Measurements from ENCODE around the gene HOXA2.

The HOXA2 gene

DNA sequence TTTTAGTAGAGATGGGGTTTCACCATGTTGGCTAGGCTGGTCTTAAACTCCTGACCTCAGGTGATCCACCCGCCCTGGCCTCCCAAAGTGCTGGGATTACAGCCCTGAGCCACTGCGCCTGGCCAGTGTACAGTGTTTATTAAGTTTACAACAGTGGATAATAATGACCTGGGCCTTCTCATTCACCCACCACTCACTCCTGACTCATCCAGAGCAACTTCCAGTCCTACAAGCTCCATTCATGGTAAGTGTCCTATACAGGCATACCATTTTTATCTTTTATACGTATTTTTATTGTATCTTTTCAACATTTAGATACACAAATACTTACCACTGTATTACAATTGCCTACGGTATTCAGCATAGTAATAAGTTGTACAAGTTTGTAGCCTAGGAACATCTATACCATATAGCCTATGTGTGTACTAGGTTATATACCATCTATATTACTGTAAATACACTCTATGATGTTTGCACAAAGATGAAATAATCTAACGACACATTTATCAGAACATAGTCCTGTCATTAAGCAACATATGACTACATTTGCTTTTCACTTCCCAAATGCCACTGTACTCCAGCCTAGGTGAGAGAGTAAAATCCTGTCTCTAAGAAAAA lies 23.8 kb downstream of the HOXA2 start:
- no peak for DNase-seq (ENCODE audit: low read depth)

DNA sequence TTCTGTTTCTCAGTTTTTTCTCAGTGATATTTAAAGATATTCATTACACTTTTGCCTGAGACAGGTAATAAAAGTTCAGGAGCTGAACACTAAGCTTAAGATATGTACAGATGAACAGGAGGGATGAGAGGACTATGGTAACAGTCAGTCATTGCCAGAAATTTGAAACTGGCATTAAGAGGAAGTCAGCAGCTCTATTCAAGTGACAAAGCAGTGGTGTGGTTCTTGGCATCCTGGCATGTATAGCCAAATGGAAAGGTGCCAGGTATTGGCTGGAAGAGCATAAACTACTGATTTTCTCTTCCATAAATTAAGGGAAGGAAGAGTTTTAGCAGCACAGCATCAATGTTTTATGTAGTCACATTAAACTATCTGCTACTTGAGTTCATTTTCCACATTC lies 29.4 kb downstream of the HOXA2 start:
- DNase-seq (ENCODE audit: low read depth) = no peak

DNA sequence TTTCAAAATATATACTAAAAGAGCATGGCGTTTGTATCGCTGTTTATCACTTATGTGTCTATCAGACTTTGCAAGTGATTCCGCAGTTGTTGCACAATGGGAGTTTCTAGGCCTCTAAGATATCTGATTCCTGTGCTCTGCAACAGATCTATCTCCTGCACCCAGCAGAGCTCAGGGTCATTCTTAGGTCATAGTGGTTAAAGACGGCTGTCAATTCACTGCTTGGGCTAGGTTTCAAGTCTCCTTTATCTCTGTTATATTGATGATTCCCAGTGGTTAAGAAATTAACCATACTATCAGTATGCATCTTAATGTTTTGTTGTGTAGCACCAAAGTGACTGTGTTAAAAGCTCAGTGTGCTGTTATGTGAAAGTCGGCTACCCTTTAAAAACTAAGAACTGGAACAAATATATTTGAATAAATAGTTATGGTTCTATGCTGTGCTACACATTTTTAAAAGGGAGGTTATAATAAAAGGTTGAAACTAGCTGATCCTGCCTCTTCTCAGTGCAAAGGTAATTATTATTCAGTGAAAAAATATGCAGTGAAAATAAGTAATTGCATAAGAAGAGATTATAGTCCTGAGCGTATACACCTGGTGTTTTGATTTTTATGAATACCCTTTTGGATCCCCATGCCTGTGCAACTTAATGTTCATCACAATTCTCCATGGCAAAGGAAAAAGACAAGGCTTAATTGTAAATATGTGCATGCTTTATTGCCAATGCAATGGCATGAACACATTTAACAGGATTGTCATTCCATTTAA lies 30.7 kb downstream of the HOXA2 start:
- DNase-seq (ENCODE audit: low read depth) = no peak

GRCh38 chr7:27068259-27068658 lies 34.2 kb downstream of the HOXA2 start:
- no peak for DNase-seq (ENCODE audit: low read depth)

DNA sequence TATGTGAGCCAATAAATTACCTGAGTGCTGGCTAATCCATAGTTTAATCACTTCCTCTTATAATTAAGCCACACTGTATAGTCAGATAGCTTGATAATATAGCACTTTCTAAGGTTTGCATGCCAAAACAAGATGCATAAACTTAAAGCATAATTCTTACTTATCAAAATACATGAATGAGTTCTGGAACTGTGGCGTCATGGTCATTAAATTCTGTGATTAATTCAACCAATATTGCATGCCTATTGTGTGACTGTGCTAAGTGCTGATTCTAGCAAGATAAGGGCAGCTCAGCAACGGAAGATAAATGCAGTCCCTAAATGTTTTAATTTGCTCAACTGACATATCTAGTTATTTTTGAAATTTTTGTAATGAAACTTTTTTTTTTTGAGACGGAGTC lies 36.3 kb downstream of the HOXA2 start:
- no peak for DNase-seq (ENCODE audit: low read depth)

GRCh38 chr7:27065709-27066108 lies 36.8 kb downstream of the HOXA2 start:
- DNase-seq (ENCODE audit: low read depth) = no peak

DNA sequence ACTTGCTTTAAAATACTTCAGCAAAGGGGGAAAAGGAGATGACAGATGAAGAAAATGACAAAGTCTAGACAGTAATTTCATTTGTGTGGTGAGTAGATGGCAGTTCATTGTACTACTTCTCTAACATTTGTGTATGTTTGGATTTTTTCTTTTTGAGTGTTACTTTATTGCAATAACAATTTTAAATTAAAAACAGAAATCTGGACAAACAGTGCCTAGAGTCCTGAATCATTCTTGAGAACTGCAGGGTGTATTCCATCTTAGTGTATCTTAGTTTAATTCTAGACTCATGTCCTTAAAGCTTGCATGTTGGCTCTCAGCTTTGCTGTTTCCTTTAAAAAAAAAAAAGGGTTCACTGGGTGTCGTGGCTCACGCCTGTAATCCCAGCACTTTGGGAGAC lies 37.8 kb downstream of the HOXA2 start:
- no peak for DNase-seq (ENCODE audit: low read depth)

- no peak for DNase-seq (ENCODE audit: low read depth)
These were observed 38.3 kb downstream of the HOXA2 start for GRCh38 chr7:27064159-27064558.

DNA sequence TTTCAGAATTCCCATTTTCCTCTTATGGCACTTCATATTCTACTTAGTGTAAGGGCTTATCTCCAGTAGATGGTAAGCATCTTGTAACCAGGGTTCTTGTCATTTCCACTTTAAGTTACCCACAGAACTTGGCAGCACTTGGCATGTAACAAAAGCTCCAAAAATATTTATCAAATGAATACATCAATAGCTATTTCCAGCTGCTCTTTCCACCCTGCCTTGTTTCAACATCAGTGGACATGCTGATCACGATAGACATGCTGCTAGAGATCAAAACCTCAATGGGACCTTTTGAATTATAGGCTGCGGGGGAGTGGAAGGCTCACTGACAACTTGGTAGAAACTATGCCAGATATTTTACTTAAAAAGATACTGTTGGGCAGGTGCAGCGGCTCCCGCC lies 39.5 kb downstream of the HOXA2 start:
- DNase-seq (ENCODE audit: low read depth) = no peak

DNA sequence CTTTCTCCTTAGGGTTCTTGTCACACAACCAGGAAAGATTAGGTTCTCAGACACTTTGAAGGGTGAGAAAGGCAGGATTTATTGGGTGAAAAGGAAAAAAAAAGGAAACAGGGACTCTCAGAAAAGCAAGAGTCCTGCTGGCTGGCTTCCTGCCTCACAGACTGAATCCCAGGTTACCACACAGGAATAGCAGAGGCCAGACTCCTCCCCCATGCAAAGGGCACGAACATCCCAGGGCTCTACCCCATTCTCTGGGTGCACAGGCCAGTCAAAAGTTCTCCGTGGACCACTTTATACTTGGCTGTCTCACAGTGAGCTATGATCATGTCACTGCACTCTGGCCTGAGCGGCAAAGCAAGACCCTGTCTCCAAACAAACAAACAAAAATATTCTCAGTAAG lies 49.3 kb downstream of the HOXA2 start:
- no peak for DNase-seq (ENCODE audit: low read depth)

- DNase-seq (ENCODE audit: low read depth) = no peak
These were observed 51.0 kb downstream of the HOXA2 start for GRCh38 chr7:27051451-27051850.
